GDM1 (cell line): ENCODE data around the gene ZNF335.
A peak's percentile ranks its signal among the peaks of the same experiment; 100 is the strongest.
"Not testable (repeated sequence)": the region's sequence is repeated elsewhere in the genome, so short reads cannot be mapped to it uniquely, and the experiment has no call there.

ENCODE experiments used
- DNase-seq: peaks from one replicate; lab custom pipeline; 2025; lab: John Stamatoyannopoulos, UW

Gene ZNF335

GRCh38 chr20:46000262-46000996 lies 28.4 kb upstream of the ZNF335 start:
- DNase-seq = no peak

- DNase-seq = no peak
These were observed 27.7 kb upstream of the ZNF335 start for GRCh38 chr20:45999557-46000261.

- DNase-seq = peak; percentile 75
These were observed 26.8 kb upstream of the ZNF335 start for GRCh38 chr20:45998761-45999160.

- peak; percentile 69 for DNase-seq
These were observed 26.3 kb upstream of the ZNF335 start for GRCh38 chr20:45998337-45998736.

GRCh38 chr20:45997187-45997586 lies 25.2 kb upstream of the ZNF335 start:
- DNase-seq = no peak

GRCh38 chr20:45995495-45996097 lies 23.6 kb upstream of the ZNF335 start:
- not testable (repeated sequence) for DNase-seq

GRCh38 chr20:45994761-45995493 lies 22.9 kb upstream of the ZNF335 start:
- no peak for DNase-seq

- DNase-seq = peak; percentile 18
These were observed 21.4 kb upstream of the ZNF335 start for GRCh38 chr20:45993197-45993951.

- DNase-seq = no peak
These were observed 19.6 kb upstream of the ZNF335 start for GRCh38 chr20:45991616-45992015.

GRCh38 chr20:45988830-45989229 lies 16.8 kb upstream of the ZNF335 start:
- DNase-seq = not testable (repeated sequence)

- DNase-seq = peak; percentile 51
These were observed 15.2 kb upstream of the ZNF335 start for GRCh38 chr20:45987108-45987780.

- no peak for DNase-seq
These were observed 13.6 kb upstream of the ZNF335 start for GRCh38 chr20:45985573-45985972.

GRCh38 chr20:45983279-45983743 lies 11.3 kb upstream of the ZNF335 start:
- no peak for DNase-seq

GRCh38 chr20:45981261-45981660 lies 9.3 kb upstream of the ZNF335 start:
- no peak for DNase-seq

GRCh38 chr20:45976086-45976485 lies 4.1 kb upstream of the ZNF335 start:
- DNase-seq = no peak

GRCh38 chr20:45975686-45976085 lies 3.7 kb upstream of the ZNF335 start:
- DNase-seq = no peak

- no peak for DNase-seq
These were observed 3.0 kb upstream of the ZNF335 start for GRCh38 chr20:45974896-45975565.

GRCh38 chr20:45972500-45973183 lies 639 bp upstream of the ZNF335 start:
- peak; percentile 94 for DNase-seq

GRCh38 chr20:45971425-45971674 lies 653 bp downstream of the ZNF335 start:
- DNase-seq = no peak
